ENCODE results near the gene RBX1. TPM values are rescaled to one million over a fixed set of nuclear protein-coding genes. Genes with fewer than 3 reads are reported as not detected.
"Not testable (repeated sequence)": the region's sequence is repeated elsewhere in the genome, so short reads cannot be mapped to it uniquely, and the experiment has no call there.

RBX1 gene
- total RNA-seq, result 100 to 1,000 TPM in 1 of 8 experiments, 10 to 100 TPM in 7; 48.7 to 109 (median 67.6) TPM

- 0% methylated on average over 5 to 8 of the region's 86 CpGs; no CpG with 5 or more reads in 7 of the 10 experiments for WGBS, 10 experiments
- ATAC-seq (replicated peaks in 6 of 8), result peak; percentile 84 to 90 (median 88)
- H3K4me1 ChIP-seq (replicated peaks in 1 of 2), result peaks cover 11% of the 10 kb centered on the region in 2 donors
- in situ Hi-C loops (cut with MboI; ENCODE audit: low pct_unique_long_range_greater_than_20kb in 2 of 9, low sequenced_read_pairs in 9 of 9, unreplicated experiment in 9 of 9), result loop anchor here in 3 of 9 experiments (10.0 to 25.0 kb wide), 2 partner anchors 136 to 144 kb away; partner anchors contain the start of gene EP300 (in 3 of the 3)
- H3K27ac ChIP-seq, result peak within 1 kb of the TSS; percentile 99
- peak within 1 kb of the TSS; percentile 65 to 88 (median 86) for H3K4me3 ChIP-seq
Measured at GRCh38 chr22:40950962-40951794, at the start of gene RBX1. Gene RBX1, plus strand, starts transcription at chr22:40951378. Its CDS starts 21 bp downstream, at chr22:40951399.

- H3K4me1 ChIP-seq (replicated peaks in 1 of 2), result no peaks in the 10 kb centered on the region
- no peak for ATAC-seq (replicated peaks in 6 of 8)
Measured at GRCh38 chr22:40904101-40904500, 47.1 kb upstream of the RBX1 start.

DNA sequence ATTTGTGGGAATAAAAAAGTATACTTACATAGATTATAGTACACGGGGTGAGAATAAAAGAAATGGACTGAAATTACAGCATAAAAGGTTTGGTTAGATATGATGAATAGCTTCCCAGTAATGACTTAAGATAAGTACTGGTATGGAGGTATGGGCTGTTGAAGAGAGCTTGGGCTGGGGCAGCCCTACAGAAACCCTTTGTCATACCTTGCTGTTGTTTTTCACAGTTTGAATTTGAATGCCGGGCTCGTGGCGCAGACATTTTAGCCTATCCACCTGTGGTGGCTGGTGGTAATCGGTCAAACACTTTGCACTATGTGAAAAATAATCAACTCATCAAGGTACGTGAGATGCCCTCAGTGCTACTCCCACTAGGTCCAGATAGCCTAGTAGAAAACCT lies 42.3 kb upstream of the RBX1 start:
- ATAC-seq (replicated peaks in 6 of 8), result no peak

More at GRCh38 chr22:40904101-40904500, 47.1 kb upstream of the RBX1 start:
- in situ Hi-C loops (cut with MboI; ENCODE audit: low pct_unique_long_range_greater_than_20kb in 2 of 9, low sequenced_read_pairs in 9 of 9, unreplicated experiment in 9 of 9), result no loop called here
- H3K4me3 ChIP-seq, result no peak overlapping the region
- 100% methylated on average over 1 of the region's 1 CpG; no CpG with 5 or more reads in 8 of the 10 experiments for WGBS, 10 experiments
- H3K27ac ChIP-seq, result no peak overlapping the region

DNA sequence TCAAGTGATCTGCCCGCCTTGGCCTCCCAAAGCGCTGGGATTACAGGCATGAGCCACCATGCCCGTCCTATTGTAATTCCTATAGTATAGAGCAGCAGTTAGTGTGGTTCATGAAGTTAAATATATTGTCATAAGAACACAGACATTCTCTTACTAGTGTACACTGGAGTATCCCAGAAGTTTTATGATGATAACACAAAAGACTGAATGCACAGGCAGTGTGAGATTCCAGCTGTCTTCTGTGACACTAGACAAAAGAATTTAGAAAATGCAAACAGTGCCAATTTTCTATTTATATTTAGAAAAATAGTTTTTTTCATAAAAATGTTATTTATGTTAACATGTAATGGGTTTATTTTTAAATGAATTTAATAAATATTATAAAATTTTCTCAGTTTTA lies 39.4 kb upstream of the RBX1 start:
- WGBS, 10 experiments, result 67 to 100% (median 100%) methylated on average over 1 to 2 of the region's 3 CpGs; no CpG with 5 or more reads in 6 of the 10 experiments
- no peak for ATAC-seq (replicated peaks in 6 of 8)
- in situ Hi-C loops (cut with MboI; ENCODE audit: low pct_unique_long_range_greater_than_20kb in 2 of 9, low sequenced_read_pairs in 9 of 9, unreplicated experiment in 9 of 9), result no loop called here

More for the DNA sequence above, 42.3 kb upstream of the RBX1 start:
- no peak overlapping the region for H3K4me3 ChIP-seq
- H3K4me1 ChIP-seq (replicated peaks in 1 of 2), result no peaks in the 10 kb centered on the region
- in situ Hi-C loops (cut with MboI; ENCODE audit: low pct_unique_long_range_greater_than_20kb in 2 of 9, low sequenced_read_pairs in 9 of 9, unreplicated experiment in 9 of 9), result no loop called here
- 63 to 100% (median 93%) methylated on average over 1 to 6 of the region's 6 CpGs for WGBS, 10 experiments
- H3K27ac ChIP-seq, result no peak overlapping the region

GRCh38 chr22:40912987-40913386 lies 38.2 kb upstream of the RBX1 start:
- in situ Hi-C loops (cut with MboI; ENCODE audit: low pct_unique_long_range_greater_than_20kb in 2 of 9, low sequenced_read_pairs in 9 of 9, unreplicated experiment in 9 of 9); H3K27ac ChIP-seq; H3K4me3 ChIP-seq; ATAC-seq (replicated peaks in 6 of 8); H3K4me1 ChIP-seq (replicated peaks in 1 of 2): not testable (repeated sequence)
- 80 to 100% (median 100%) methylated on average over 1 to 5 of the region's 6 CpGs; no CpG with 5 or more reads in 4 of the 10 experiments for WGBS, 10 experiments

More for the DNA sequence above, 39.4 kb upstream of the RBX1 start:
- Histone ChIP-seq H3K27ac (no peak overlapping the region), H3K4me1 (replicated peaks in 1 of 2) (no peaks in the 10 kb centered on the region), H3K4me3 (no peak overlapping the region)

DNA sequence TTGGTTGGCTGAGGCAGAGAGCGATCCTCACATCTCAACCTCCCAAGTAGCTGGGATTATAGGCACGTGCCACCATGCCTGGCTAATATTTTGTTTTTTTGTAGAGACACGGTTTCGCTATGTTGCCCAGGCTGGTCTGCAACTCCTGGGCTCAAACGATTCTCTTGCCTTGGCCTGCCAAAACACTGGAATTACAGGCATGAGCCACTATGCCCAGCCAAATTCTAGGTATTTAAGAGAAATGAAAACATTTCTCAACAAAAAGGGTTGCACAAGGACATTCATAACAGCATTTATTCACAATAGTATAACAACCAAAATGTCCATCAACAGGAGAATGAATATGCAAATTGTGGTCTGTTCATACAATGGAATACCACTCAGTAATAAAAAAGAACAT lies 31.7 kb upstream of the RBX1 start:
- 64 to 100% (median 73%) methylated on average over 1 to 5 of the region's 5 CpGs; no CpG with 5 or more reads in 4 of the 10 experiments for WGBS, 10 experiments
- no peaks in the 10 kb centered on the region for H3K4me1 ChIP-seq (replicated peaks in 1 of 2)
- in situ Hi-C loops (cut with MboI; ENCODE audit: low pct_unique_long_range_greater_than_20kb in 2 of 9, low sequenced_read_pairs in 9 of 9, unreplicated experiment in 9 of 9), result no loop called here
- H3K27ac ChIP-seq, result no peak overlapping the region
- peak in 1 of 8 experiments; percentile 37 for ATAC-seq (replicated peaks in 6 of 8)
- H3K4me3 ChIP-seq, result no peak overlapping the region

DNA sequence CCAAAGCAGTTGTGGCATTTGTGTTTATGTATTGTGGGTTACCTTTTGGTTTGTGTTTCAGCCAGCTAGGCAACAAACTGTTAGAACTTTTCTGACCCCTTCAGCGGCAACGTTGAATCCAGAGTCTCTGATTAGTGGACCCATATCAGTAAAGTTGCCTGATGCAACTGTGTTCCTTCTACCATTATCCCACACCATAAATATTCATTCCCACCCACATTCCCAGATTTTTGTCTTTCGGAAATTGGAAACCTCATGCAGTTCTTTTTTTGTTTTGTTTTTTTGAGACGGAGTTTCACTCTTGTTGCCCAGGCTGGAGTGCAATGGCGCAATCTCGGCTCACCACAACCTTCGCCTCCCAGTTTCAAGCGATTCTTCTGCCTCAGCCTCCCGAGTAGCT lies 30.7 kb upstream of the RBX1 start:
- WGBS, 10 experiments, result 89 to 100% (median 100%) methylated on average over 1 to 6 of the region's 9 CpGs; no CpG with 5 or more reads in 1 of the 10 experiments
- in situ Hi-C loops (cut with MboI; ENCODE audit: low pct_unique_long_range_greater_than_20kb in 2 of 9, low sequenced_read_pairs in 9 of 9, unreplicated experiment in 9 of 9), result no loop called here
- Histone ChIP-seq H3K4me1 (replicated peaks in 1 of 2) (no peaks in the 10 kb centered on the region), H3K27ac (no peak overlapping the region), H3K4me3 (no peak overlapping the region)
- ATAC-seq (replicated peaks in 6 of 8), result no peak

- 17 to 95% (median 72%) methylated on average over 2 to 5 of the region's 5 CpGs; no CpG with 5 or more reads in 3 of the 10 experiments for WGBS, 10 experiments
- ATAC-seq (replicated peaks in 6 of 8), result peak in 5 of 8 experiments; percentile 27 to 81 (median 71)
- H3K27ac ChIP-seq, result no peak overlapping the region
- no peaks in the 10 kb centered on the region for H3K4me1 ChIP-seq (replicated peaks in 1 of 2)
- in situ Hi-C loops (cut with MboI; ENCODE audit: low pct_unique_long_range_greater_than_20kb in 2 of 9, low sequenced_read_pairs in 9 of 9, unreplicated experiment in 9 of 9), result no loop called here
- no peak overlapping the region for H3K4me3 ChIP-seq
Measured at GRCh38 chr22:40922484-40923303, 28.5 kb upstream of the RBX1 start.

DNA sequence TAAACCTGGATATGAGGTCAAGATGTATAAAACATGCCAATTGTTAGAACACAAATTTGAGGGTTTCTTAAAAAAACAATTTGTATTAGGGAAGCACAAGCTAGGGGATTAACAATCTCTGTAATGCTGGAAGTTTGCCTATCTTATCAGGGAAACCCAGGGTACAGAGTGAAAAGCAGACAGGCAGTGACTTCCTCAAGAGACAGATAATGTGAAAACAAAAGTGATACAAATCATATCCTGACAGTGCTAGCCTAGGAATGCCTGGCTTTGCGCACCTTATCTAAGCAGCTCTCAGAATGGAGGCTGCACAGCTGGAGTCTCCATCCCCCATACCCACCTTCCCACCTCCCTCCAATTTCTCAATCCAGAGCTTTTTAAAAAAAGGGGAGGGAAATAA lies 22.5 kb upstream of the RBX1 start:
- no peak for ATAC-seq (replicated peaks in 6 of 8)
- no peak overlapping the region for H3K4me3 ChIP-seq
- 71 to 100% (median 100%) methylated on average over 1 of the region's 1 CpG; no CpG with 5 or more reads in 2 of the 10 experiments for WGBS, 10 experiments
- H3K27ac ChIP-seq, result no peak overlapping the region
- H3K4me1 ChIP-seq (replicated peaks in 1 of 2), result no peaks in the 10 kb centered on the region
- in situ Hi-C loops (cut with MboI; ENCODE audit: low pct_unique_long_range_greater_than_20kb in 2 of 9, low sequenced_read_pairs in 9 of 9, unreplicated experiment in 9 of 9), result loop anchor here in 2 of 9 experiments (25.0 kb wide), 2 partner anchors 159 to 184 kb away; partner anchors contain the start of gene EP300 (in 1 of the 2)

- ATAC-seq (replicated peaks in 6 of 8), result no peak
- 91 to 100% (median 100%) methylated on average over 1 to 2 of the region's 2 CpGs for WGBS, 10 experiments
- H3K4me1 ChIP-seq (replicated peaks in 1 of 2), result no peaks in the 10 kb centered on the region
- no peak overlapping the region for H3K4me3 ChIP-seq
- H3K27ac ChIP-seq, result no peak overlapping the region
- in situ Hi-C loops (cut with MboI; ENCODE audit: low pct_unique_long_range_greater_than_20kb in 2 of 9, low sequenced_read_pairs in 9 of 9, unreplicated experiment in 9 of 9), result loop anchor here in 2 of 9 experiments (25.0 kb wide), 2 partner anchors 155 to 180 kb away; partner anchors contain the start of gene EP300 (in 1 of the 2)
Measured at GRCh38 chr22:40932396-40932795, 18.8 kb upstream of the RBX1 start.

GRCh38 chr22:40939202-40939601 lies 12.0 kb upstream of the RBX1 start:
- ATAC-seq (replicated peaks in 6 of 8), result no peak
- 33 to 100% (median 83%) methylated on average over 1 to 2 of the region's 2 CpGs; no CpG with 5 or more reads in 2 of the 10 experiments for WGBS, 10 experiments
- Histone ChIP-seq H3K4me3 (no peak overlapping the region), H3K4me1 (replicated peaks in 1 of 2) (no peaks in the 10 kb centered on the region), H3K27ac (no peak overlapping the region)
- in situ Hi-C loops (cut with MboI; ENCODE audit: low pct_unique_long_range_greater_than_20kb in 2 of 9, low sequenced_read_pairs in 9 of 9, unreplicated experiment in 9 of 9), result loop anchor here in 2 of 9 experiments (25.0 kb wide), 2 partner anchors 148 to 173 kb away; partner anchors contain the start of gene EP300 (in 1 of the 2)

DNA sequence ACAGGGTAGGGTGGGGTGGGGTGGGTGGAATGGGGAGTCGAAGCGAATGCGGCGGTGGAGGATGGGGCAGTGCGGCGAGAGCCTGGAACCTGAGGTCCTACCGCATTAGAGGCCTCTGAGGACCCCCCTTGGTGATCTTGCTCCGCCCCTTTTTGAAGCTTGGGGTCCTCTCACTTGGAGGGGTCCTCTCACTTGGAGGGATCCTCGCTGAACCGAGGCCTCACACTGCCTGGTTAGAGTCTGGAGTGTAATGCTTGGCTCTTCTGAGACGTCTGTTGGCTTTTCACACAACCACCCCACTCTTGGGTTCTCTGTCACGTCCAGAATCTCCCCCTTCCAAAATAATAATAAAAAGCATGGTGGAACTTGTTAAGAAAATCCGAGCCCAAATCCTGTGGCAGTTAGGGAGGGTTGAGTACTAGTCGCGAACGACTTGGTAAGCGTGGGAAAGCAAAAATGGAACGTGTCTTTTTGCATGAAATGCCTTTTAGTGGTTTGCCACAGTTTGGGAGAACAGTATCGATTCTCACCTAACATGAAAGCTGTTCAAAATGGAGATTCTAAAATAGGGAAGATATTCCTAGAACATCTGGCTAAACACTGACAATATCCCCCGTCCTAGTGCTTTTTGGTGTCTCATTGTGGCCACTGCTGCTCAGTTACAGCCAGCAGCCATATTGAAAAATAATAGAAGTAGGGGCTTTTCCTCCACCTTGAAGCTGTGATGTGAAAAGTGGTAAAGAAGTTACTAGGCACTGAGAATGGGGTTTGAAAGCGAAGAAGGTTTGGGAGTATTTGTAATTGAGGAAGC lies 822 bp downstream of the RBX1 start:
- ATAC-seq (replicated peaks in 6 of 8), result peak in 5 of 8 experiments; percentile 3 to 40 (median 8)
- Histone ChIP-seq H3K27ac (peak overlapping the region; percentile 99), H3K4me1 (replicated peaks in 1 of 2) (peaks cover 11% of the 10 kb centered on the region in 2 donors), H3K4me3 (peak overlapping the region; percentile 65 to 88 (median 86))
- in situ Hi-C loops (cut with MboI; ENCODE audit: low pct_unique_long_range_greater_than_20kb in 2 of 9, low sequenced_read_pairs in 9 of 9, unreplicated experiment in 9 of 9), result loop anchor here in 3 of 9 experiments (10.0 to 25.0 kb wide), 2 partner anchors 135 to 143 kb away; partner anchors contain the start of gene EP300 (in 3 of the 3)
- 0 to 57% (median 12%) methylated on average over 1 to 7 of the region's 21 CpGs; no CpG with 5 or more reads in 1 of the 10 experiments for WGBS, 10 experiments

Data from motor neuron (in vitro differentiated cells).